Jurkat, Clone E6-1 (cell line): Measurements from ENCODE around the gene AMACR.
A peak's percentile ranks its signal among the peaks of the same experiment; 100 is the strongest.
"Not testable (repeated sequence)": the region's sequence is repeated elsewhere in the genome, so short reads cannot be mapped to it uniquely, and the experiment has no call there.

Experiments
- DNase-seq: peaks from one replicate; pipeline ENCODE4 v3.0.0-alpha.2; 2011; ENCODE audit warnings: low read depth, low spot score
- H3K4me3 ChIP-seq: 2 replicates; pipeline ENCODE4 v1.5.1; 2011; ENCODE audit warnings: mild to moderate bottlenecking, low read length, control low read depth, moderate library complexity

The AMACR gene

GRCh38 chr5:33980030-33980429 is 27.8 kb downstream of the AMACR start:
- DNase-seq, result no peak
- H3K4me3 ChIP-seq, result no peak overlapping the region

- H3K4me3 ChIP-seq, result no peak overlapping the region
These were observed 29.5 kb downstream of the AMACR start for GRCh38 chr5:33978306-33978705.

GRCh38 chr5:33976307-33976706 is 31.5 kb downstream of the AMACR start:
- H3K4me3 ChIP-seq, result no peak overlapping the region
- DNase-seq, result no peak

More at GRCh38 chr5:33978306-33978705, 29.5 kb downstream of the AMACR start:
- DNase-seq, result no peak

GRCh38 chr5:33975852-33976251 is 32.0 kb downstream of the AMACR start:
- DNase-seq, result no peak
- no peak overlapping the region for H3K4me3 ChIP-seq

- DNase-seq, result peak; percentile 44
These were observed 34.6 kb downstream of the AMACR start for GRCh38 chr5:33973271-33973670.

GRCh38 chr5:33969572-33970452 is 38.0 kb downstream of the AMACR start:
- DNase-seq, result peak; percentile 49
- H3K4me3 ChIP-seq, result no peak overlapping the region

More at GRCh38 chr5:33973271-33973670, 34.6 kb downstream of the AMACR start:
- no peak overlapping the region for H3K4me3 ChIP-seq

- H3K4me3 ChIP-seq, result no peak overlapping the region
- DNase-seq, result no peak
These were observed 39.4 kb downstream of the AMACR start for GRCh38 chr5:33968211-33969005.

GRCh38 chr5:33966805-33967204 is 41.0 kb downstream of the AMACR start:
- DNase-seq, result no peak
- H3K4me3 ChIP-seq, result no peak overlapping the region

GRCh38 chr5:33964132-33964700 is 43.6 kb downstream of the AMACR start:
- H3K4me3 ChIP-seq, result no peak overlapping the region
- no peak for DNase-seq

- H3K4me3 ChIP-seq, result no peak overlapping the region
These were observed 49.7 kb downstream of the AMACR start for GRCh38 chr5:33958176-33958575.

GRCh38 chr5:33957577-33958150 is 50.2 kb downstream of the AMACR start:
- H3K4me3 ChIP-seq, result no peak overlapping the region
- DNase-seq, result no peak

More at GRCh38 chr5:33958176-33958575, 49.7 kb downstream of the AMACR start:
- DNase-seq, result no peak

GRCh38 chr5:33952175-33952574 is 55.7 kb downstream of the AMACR start:
- H3K4me3 ChIP-seq, DNase-seq: not testable (repeated sequence)

- DNase-seq, result no peak
- no peak overlapping the region for H3K4me3 ChIP-seq
These were observed 63.2 kb downstream of the AMACR start for GRCh38 chr5:33944543-33945132.

- H3K4me3 ChIP-seq, result no peak overlapping the region
- DNase-seq, result no peak
These were observed 66.8 kb downstream of the AMACR start for GRCh38 chr5:33941090-33941489.

GRCh38 chr5:33939556-33940262 is 68.1 kb downstream of the AMACR start:
- no peak for DNase-seq
- no peak overlapping the region for H3K4me3 ChIP-seq

- H3K4me3 ChIP-seq, result no peak overlapping the region
- no peak for DNase-seq
These were observed 69.0 kb downstream of the AMACR start for GRCh38 chr5:33938881-33939280.

GRCh38 chr5:33938507-33938796 is 69.4 kb downstream of the AMACR start:
- no peak overlapping the region for H3K4me3 ChIP-seq
- DNase-seq, result no peak

- no peak for DNase-seq
- H3K4me3 ChIP-seq, result no peak overlapping the region
These were observed 69.9 kb downstream of the AMACR start for GRCh38 chr5:33937707-33938506.
